ENCODE data around the gene PNPLA1.

Gene PNPLA1

DNA sequence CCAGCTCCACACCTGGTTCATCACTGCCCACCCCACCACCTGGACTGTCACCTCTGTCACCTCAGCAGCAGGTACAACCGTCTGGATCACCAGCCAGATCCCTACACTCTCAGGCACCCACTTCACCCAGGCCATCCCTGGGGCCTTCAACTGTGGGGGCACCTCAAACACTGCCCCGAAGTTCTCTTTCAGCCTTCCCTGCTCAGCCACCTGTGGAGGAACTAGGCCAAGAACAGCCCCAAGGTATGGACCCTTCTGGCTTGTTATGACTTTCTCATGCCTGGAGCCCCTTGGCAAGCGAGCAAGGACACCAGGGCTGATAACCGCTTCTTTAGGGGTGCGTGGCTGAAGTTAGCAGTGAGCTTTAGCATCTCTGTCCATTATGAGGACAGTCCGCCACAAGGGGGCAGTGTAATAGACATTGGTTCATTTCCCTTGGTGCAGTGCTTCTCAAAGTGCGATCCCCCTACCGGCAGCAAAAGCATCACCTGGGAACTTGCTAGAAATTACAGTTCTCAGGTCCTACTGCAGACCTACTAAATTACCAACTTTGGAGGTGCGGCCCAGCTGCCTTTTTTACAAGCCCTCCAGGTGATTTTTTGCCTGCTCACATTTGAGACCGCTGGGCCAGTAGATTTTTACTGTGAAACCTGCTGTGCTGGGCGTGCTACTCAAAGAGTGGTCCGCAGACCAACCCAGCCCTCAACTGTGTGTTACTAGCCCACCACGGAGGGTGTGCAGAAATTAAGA, 32.5 kb downstream of the PNPLA1 start:
- ChIA-PET POLR2A (interaction anchor here (0.5 to 1.0 kb wide), 3 partner anchors 42 to 105 kb away, joined by 3 to 4 read pairs (median 4); partner anchors contain the start of gene BRPF3), CTCF (interaction anchor here (0.6 to 8.5 kb wide), 57 partner anchors 9 to 763 kb away, joined by 3 to 172 read pairs (median 4); partner anchors contain the start of gene PNPLA1)
- Histone ChIP-seq H3K9me3 (ENCODE audit: control insufficient read depth, insufficient read depth, low read depth, low read length) (no peaks in the 10 kb centered on the region), H3K27ac (ENCODE audit: extremely low read depth, low read depth, low read length) (no peak overlapping the region), H3K36me3 (ENCODE audit: control insufficient read depth in 2 of 2, insufficient read depth in 1 of 2, low read length in 2 of 2) (no peaks in the 10 kb centered on the region), H3K4me3 (ENCODE audit: low read depth, low read length) (no peak overlapping the region), H3K4me1 (ENCODE audit: control insufficient read depth, insufficient read depth, low read length) (no peaks in the 10 kb centered on the region)
- TF ChIP-seq ZEB2 (tag by site-specific recombination; IDR thresholded peaks at IDR 0.05) (0 out of 2 replicates have a peak, but pooled peaks have one; percentile 36), ZNF146 (tag by site-specific recombination; IDR thresholded peaks at IDR 0.05) (no peak), ZNF629 (tag by site-specific recombination; IDR thresholded peaks at IDR 0.05) (0 out of 2 replicates have a peak, but pooled peaks have one; percentile 27), ZNF654 (tag by site-specific recombination; IDR thresholded peaks at IDR 0.05; ENCODE audit: low read depth) (peak; percentile 51), KLF7 (tag by site-specific recombination; IDR thresholded peaks at IDR 0.05; ENCODE audit: borderline replicate concordance) (no peak), ZNF561 (tag by site-specific recombination; IDR thresholded peaks at IDR 0.05; ENCODE audit: borderline replicate concordance) (0 out of 2 replicates have a peak, but pooled peaks have one; percentile 61), ZBTB7A (tag by site-specific recombination; IDR thresholded peaks at IDR 0.05; ENCODE audit: low read depth) (no peak), ZNF660 (tag by site-specific recombination; IDR thresholded peaks at IDR 0.05) (peak; percentile 88), KLF17 (tag by site-specific recombination; IDR thresholded peaks at IDR 0.05) (no peak), ZFP37 (tag by site-specific recombination; IDR thresholded peaks at IDR 0.05) (peak; percentile 42; the same call in 1 of the 2 replicates), SCRT2 (tag by site-specific recombination; IDR thresholded peaks at IDR 0.05) (peak; percentile 90), ZNF341 (tag by site-specific recombination; IDR thresholded peaks at IDR 0.05; ENCODE audit: low read depth) (0 out of 2 replicates have a peak, but pooled peaks have one; percentile 17), ZNF76 (tag by site-specific recombination; IDR thresholded peaks at IDR 0.05; ENCODE audit: borderline replicate concordance, low read depth) (peak; percentile 69), GFI1B (tag by site-specific recombination; IDR thresholded peaks at IDR 0.05) (no peak), GLI2 (tag by site-specific recombination; IDR thresholded peaks at IDR 0.05; ENCODE audit: borderline replicate concordance, low read depth) (no peak), CTCF (tag by site-specific recombination; IDR thresholded peaks at IDR 0.05) (peak; percentile 89), ZNF2 (tag by site-specific recombination; IDR thresholded peaks at IDR 0.05) (peak; percentile 87), SP7 (tag by site-specific recombination; IDR thresholded peaks at IDR 0.05) (no peak), ZBTB8A (tag by site-specific recombination; IDR thresholded peaks at IDR 0.05) (0 out of 2 replicates have a peak, but pooled peaks have one; percentile 17), ZNF701 (tag by site-specific recombination; IDR thresholded peaks at IDR 0.05) (no peak), ZSCAN30 (tag by site-specific recombination; IDR thresholded peaks at IDR 0.05) (0 out of 2 replicates have a peak, but pooled peaks have one; percentile 16), ZNF423 (tag by site-specific recombination; IDR thresholded peaks at IDR 0.05) (no peak), GLIS2 (tag by site-specific recombination; IDR thresholded peaks at IDR 0.05) (no peak), ZNF311 (tag by site-specific recombination; IDR thresholded peaks at IDR 0.05; ENCODE audit: borderline replicate concordance) (no peak), SALL2 (tag by site-specific recombination; IDR thresholded peaks at IDR 0.05; ENCODE audit: borderline replicate concordance) (no peak)
- TF ChIP-seq, protein P1, sequence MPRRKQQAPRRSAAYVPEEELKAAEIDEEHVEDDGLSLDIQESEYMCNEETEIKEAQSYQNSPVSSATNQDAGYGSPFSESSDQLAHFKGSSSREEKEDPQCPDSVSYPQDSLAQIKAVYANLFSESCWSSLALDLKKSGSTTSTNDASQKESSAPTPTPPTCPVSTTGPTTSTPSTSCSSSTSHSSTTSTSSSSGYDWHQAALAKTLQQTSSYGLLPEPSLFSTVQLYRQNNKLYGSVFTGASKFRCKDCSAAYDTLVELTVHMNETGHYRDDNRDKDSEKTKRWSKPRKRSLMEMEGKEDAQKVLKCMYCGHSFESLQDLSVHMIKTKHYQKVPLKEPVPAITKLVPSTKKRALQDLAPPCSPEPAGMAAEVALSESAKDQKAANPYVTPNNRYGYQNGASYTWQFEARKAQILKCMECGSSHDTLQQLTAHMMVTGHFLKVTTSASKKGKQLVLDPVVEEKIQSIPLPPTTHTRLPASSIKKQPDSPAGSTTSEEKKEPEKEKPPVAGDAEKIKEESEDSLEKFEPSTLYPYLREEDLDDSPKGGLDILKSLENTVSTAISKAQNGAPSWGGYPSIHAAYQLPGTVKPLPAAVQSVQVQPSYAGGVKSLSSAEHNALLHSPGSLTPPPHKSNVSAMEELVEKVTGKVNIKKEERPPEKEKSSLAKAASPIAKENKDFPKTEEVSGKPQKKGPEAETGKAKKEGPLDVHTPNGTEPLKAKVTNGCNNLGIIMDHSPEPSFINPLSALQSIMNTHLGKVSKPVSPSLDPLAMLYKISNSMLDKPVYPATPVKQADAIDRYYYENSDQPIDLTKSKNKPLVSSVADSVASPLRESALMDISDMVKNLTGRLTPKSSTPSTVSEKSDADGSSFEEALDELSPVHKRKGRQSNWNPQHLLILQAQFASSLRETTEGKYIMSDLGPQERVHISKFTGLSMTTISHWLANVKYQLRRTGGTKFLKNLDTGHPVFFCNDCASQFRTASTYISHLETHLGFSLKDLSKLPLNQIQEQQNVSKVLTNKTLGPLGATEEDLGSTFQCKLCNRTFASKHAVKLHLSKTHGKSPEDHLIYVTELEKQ (tag by site-specific recombination; IDR thresholded peaks at IDR 0.05; ENCODE audit: borderline replicate concordance) = no peak
- TF ChIP-seq, protein P2, sequence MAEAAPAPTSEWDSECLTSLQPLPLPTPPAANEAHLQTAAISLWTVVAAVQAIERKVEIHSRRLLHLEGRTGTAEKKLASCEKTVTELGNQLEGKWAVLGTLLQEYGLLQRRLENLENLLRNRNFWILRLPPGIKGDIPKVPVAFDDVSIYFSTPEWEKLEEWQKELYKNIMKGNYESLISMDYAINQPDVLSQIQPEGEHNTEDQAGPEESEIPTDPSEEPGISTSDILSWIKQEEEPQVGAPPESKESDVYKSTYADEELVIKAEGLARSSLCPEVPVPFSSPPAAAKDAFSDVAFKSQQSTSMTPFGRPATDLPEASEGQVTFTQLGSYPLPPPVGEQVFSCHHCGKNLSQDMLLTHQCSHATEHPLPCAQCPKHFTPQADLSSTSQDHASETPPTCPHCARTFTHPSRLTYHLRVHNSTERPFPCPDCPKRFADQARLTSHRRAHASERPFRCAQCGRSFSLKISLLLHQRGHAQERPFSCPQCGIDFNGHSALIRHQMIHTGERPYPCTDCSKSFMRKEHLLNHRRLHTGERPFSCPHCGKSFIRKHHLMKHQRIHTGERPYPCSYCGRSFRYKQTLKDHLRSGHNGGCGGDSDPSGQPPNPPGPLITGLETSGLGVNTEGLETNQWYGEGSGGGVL (tag by site-specific recombination; IDR thresholded peaks at IDR 0.05) = no peak

Measured in HEK293 (cell line).